NCI-H146 (cell line): ENCODE results near the gene OTX2.

Experiments used
- DNase-seq: peaks from one replicate; lab custom pipeline; 2025; lab: John Stamatoyannopoulos, UW

OTX2 gene

DNA sequence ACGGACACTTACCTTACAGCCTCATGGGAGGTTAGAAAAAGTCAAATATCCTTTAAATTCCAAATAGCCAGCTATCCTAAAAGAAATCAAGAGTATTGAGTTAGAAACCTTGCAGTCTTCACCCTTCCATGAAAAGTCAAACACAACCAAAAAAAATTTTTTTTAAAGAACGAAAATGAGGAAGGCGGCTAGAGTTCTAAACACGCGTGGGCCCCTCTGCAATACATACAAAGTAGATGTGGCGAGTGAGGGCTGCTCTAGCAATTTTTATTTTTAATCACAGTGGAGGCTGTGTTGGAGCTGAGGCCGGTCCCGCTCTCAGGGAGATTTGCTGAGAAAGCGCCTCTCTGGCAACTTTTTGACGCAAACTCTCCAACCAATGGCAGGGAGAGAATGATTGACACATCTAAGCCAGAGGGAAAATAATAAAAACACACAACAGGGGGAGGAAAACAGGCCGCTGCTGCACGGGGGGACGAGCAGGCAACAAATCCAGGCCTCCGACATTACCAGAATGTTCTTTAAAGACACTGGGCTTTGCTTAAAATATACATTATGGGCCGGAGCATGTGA is at the start of gene OTX2:
Gene OTX2, minus strand, starts transcription at position 333 of the 573 bp plus-strand sequence. CDS start 5,023 bp downstream, outside the sequence.
- DNase-seq = no peak

DNA sequence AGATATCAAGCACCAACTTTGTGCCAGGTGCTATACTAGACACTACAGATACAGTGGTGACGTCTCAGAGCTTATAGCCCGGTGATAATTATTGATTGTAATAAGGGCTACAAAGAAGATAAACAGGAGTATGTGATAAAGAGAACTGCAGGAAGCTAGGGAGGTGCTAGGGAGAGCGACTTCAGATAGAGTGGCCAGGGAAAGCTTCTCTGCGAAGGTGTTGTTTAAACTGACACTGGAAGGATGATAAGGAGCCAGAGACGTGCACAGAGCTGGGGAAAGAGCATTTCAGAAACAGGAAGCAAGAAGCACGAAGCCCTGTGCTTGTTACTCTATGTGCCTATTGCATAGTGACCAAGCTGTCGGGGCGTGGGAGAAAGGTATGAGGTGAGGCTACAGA is 48.1 kb upstream of the OTX2 start:
- peak; percentile 45 for DNase-seq

DNA sequence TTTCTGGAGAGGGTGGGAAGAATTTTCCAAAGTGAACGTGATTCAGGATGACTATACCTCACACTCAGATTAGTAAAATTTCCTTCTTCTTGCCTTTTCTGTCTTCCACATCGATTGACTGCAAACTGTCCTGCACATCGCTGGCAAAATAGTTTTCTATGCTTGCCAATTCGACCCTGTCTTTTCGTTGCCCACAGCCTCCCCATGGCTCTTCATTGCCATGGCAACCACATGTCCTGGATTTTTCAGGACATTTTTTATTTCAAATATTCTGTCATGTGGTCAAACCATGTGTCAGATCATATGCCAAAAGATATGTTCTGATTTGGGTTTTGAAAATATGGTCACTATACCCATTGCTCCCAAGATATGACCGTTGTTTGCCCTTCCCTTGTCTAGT is 46.9 kb upstream of the OTX2 start:
- DNase-seq = no peak

DNA sequence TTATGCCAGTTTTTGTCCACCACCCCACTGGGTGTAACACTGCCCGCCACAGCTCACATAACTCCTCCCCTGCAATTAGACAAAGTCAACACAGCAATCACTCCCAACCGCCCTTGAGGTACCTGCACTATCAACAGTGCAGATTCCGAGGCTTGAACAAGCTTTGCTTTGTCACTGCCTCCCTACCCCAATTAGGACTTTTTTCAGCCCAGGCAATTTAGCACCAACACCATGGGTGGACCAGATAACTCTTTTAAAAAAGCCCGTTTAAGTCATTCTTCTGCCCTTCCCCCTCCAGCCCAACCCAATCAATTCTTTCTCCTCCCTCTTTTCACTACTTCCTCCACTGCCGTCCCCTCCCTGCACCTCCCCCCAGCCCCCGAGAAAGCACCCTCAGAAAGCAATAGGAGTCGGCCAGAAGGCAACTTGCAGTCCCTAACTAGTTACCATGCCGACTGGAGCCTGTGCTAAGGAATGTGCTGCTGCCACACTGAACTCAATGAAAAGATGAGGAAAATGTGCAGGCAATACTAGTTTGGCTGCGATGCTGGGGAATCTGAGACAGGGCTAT is 45.7 kb upstream of the OTX2 start:
- peak; percentile 83 for DNase-seq

DNA sequence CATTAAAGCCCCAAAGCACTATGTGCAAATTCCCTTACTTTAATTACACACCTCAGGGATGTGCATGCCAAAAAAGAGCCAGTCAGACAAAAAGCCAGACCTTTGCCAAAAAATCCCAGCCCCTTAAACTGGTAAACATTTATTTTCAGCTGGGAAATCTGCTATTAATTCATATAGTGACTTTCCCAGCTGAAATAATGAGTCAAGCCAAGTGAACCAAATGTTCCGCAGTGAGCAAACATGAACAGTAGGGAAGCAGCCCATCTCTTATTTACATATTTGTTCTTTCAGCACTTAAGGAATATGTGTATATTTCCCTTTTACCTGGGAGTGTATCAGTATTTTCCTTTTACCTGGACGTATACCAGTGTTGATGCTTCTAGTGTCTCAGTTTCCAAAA is 44.0 kb upstream of the OTX2 start:
- peak; percentile 52 for DNase-seq

DNA sequence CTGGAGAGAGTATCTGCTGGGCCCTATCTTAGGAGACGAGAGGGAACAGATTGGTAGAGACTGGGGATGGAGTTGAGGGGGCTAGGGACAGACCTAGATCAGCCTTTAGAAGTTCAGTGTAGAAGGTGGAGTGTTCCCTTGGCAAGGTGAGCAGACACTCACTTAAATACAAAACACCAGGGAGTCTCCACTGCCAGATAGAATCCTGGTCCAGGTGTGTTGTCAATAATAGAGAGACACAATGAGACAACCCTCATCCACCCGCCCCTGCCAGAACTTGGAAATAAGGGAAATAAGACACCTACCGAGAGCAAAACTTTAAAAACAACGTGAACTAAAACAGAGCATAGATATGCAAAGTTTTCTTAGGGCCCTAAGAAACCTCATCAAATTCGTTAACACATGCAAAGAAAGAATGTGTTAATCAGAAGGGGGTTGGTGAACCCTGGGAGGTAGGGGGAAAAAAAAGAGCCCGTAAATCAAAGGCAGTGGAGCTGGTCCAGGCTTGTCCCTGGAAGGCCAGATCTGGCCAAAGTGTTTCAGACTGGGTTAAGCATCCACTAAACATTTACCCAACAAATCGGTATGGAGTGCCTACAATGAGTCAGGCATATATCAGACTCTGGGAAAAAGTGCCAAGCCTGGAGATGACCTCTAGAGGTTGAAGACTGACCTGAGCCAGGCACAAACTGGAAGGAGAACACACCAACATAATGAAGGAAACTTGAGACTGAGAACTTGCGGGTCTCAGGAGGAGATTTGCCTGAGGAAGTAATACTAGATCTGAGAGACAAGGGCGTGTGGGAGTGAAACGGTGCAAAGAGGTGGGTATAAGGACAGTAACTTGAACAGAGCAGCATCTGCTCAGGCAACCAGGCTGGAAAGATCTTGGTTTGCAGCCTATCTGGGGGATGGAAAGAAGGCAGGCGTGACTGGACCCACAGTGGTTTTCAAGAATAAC is 37.0 kb upstream of the OTX2 start:
- DNase-seq = peak; percentile 27

DNA sequence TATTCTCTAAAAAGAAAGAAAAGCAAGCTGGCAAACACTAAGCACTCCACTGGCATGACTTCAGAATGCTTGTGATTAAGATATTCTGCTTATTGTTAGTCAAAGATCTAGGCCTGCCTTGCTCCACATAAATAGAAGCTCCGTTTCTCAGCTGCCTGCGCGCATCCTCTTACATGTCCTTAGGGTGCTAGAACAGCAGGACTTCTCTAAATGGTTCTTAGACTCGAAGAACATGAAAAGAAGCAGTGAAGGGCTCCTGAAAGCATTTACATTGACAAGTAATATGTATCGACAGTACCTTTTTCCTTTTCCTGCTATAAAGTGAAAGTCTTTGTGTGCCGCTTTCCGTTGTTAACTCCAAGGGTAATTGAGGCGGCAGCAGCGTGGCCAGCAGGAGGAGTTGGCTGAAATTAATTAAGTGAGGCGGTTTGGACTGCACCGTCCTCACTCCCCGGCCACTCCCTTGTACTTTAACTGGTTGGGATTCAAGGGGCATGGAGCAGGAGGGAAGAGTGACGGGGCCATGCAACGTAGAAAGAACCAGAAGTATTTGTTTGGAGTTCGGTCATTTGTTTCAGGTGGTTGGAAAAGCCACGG is 34.2 kb upstream of the OTX2 start:
- no peak for DNase-seq

DNA sequence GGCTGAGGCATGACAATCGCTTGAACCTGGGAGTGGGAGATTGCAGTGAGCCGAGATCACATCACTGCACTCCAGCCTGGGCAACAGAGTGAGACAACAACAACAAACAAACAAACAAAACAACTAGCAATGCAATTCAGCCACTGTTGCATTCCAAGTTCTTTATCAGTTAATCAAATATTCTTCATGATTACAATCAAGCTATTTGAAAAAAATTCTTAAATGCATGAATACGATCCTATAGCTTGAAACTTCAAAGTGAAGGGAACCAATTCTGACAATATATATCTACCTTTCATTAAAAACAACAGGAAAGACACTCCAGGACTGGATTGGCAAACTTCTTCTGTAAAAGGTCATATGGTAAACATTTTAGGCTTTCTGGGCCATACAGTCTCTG is 31.3 kb upstream of the OTX2 start:
- no peak for DNase-seq

DNA sequence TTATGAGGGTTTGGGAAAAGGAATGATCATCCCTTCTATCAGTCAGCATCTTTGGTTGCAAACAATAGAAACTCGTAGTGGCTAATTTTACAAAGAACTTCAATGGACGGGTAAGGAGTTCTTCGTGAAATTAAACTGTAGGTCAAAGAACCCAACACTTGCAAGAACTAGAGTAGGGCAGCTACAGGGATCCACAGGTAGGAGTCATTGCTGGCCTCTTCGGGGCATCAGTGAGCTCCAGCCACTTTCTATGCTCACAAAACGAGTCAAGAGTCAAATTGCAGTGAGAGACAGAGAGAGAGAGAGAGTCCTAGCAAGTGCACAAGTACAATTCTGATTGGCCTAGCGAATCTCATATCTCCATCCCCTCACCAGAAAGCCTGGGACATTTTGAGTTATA is 29.9 kb upstream of the OTX2 start:
- no peak for DNase-seq

DNA sequence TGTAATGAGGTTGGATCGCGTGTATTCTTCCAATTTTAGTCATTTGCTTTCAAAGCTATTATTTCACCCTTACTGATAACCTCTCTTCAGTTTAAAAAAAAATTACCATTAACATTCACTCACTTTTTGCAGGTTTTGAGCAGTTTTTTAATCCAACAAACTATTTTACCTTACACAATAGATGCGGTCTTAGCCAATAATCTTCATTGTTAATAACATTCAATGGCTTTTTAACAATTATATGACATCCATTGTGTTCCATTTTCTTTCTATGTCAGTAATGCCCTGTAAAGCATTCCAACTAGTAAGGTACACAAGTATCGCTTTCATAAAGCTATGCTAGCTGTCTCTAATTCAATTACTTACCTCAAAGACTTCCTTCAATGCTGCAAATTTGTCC is 18.9 kb upstream of the OTX2 start:
- no peak for DNase-seq

DNA sequence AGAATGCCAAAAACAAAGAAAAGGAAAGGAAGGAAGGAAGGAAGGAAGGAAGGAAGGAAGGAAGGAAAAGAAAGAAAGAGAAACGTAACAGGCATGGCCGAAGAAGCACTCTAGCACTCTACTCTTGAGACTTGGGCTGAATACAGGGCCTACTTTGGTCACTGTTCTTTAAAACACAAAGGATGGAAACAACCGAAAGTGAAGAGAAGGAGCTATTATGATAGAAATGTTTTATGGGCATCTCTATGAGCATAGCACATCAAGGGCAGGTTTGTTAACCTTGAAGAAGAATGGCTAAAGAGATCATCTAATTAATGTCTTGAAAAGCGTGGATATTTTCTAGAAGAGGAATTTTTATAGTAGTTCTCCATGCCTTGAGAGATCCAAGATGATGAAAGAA is 15.9 kb upstream of the OTX2 start:
- DNase-seq = no peak

DNA sequence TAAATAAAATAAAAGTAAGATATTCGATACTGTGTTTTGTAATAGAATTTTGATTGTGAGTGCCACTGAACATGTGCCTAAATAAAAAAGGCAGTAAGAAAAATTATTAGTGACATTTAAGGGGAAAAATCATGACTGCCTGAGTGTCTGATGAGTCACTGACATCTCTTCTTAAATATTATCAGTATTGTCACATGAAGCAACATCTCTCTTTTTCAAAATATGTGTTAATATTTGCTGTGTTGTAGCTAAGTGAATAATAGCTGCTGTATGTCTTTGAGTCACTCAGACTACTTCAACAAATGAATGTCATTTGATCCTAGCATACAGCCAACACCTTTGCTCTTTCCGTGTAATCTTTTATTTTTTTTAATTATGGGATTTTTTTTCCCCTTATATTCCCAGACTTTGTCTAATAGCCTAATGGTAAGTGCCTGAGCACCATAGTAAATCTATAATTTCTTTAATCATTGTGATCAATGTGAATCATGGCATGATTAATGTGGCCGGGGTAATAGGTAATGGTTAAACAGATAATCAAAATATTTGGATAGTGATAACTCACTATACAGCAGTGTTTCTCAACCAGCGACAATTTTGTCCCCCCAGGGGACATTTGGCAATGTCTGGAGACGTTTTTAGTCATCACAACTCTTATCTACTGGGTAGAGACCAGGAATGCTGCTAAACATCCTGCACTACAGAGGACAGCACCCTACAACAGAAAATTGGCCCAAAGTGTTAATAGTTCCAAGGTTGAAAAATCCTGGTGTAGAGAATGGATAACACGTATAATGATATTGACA is 11.7 kb upstream of the OTX2 start:
- DNase-seq = peak; percentile 89

DNA sequence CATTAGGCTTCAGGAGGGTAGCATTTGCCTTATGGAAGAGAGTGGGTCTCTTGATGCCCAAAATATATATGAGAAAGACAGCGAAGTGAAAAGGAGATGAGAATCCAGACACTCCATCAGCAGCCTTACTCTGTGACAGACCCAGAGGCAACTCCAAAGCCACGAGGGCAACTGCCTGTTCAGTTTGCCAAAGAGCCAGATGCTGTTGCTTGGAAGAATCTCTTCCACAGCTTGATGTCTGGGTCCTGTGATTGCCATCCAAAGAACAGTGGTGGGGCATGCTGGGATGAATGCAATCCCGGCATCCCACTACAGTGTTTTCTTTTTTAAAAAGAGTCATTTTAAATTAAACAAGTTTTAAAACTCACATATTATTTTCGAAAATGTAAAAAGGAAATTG is 10.9 kb upstream of the OTX2 start:
- DNase-seq = no peak

DNA sequence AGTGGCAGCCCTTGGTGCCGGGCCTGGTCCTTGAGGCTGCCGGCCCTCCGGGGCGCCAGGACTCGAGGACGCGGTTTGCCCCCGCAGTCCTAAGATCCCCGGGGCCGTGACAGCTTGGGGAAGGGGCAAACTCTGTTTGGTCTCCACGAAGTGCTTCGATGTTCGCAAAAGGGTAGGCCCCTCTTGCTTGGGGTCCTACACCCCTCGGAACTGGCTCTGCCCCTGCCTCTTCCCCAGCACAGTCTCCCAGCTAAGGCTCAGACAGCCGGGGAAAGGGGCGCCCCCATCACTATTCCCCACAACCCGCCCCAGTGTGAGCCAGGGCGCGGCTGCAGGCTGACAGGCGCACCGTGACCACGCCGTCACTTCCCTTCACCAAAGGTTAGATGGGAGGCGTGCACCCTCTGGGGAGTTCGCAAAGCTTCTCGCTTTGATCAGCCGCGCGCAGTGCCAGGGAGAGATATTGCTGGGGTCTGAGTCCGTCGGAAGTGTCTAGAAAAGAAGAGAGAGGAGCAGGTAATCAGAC is 7.2 kb upstream of the OTX2 start:
- no peak for DNase-seq

DNA sequence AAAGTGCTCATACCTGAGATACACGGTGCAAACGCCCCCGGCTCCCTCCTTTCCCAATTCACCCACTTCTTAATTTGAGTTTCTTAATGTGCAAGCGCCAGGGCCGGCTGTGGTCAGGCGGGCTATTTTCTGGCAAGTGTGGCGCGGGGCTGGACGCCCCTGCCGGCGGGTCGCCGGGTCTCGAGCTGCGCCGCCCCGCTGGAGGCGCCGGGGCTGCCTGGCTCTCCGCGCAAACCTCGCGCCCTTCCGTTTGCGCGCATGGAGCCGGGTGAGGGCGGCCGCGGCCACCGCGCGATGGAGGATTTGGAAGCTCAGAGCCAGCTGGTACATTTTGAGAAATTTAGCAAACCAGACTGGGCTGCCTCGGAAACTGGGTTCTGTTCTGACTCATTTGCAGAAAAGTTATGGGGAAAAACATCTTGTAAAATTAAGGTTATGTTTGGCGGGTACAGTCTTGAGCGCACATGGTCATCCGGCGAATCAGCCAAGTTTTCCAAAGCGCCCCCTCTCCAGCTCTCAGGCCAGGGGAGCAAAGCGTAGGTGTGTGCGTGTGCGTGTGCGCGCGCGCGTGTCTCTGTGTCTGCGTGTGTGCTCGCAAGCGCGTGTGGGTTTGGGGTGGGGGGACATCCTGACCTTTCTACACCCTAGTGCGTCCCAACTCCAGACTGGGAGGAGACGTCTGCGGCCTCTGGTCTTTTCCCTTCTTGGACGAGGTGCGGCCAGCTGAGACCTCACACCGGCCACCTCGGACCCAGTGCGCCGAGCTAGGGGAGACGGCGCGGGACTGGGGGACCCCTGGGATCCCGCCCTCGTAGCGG is 6.5 kb upstream of the OTX2 start:
- DNase-seq = no peak

DNA sequence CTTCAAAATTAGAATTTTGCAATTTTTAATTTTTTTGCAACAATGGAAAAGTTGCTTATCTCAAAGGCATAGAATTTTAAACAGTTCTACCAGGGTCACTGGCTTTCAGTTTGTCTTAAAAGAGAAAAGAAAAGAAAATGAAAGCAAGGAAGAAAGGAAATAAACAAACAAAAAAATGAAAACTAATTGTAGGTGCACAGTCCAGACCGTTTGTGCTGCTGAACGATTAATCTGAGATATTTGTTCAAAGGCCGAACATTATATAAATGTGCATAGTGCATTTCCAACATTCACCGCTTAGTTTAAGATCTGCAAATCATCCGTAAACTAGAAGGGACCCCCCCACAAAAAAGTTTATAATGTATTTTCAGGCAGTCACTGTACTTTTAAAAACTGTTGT is 5.5 kb upstream of the OTX2 start:
- no peak for DNase-seq

DNA sequence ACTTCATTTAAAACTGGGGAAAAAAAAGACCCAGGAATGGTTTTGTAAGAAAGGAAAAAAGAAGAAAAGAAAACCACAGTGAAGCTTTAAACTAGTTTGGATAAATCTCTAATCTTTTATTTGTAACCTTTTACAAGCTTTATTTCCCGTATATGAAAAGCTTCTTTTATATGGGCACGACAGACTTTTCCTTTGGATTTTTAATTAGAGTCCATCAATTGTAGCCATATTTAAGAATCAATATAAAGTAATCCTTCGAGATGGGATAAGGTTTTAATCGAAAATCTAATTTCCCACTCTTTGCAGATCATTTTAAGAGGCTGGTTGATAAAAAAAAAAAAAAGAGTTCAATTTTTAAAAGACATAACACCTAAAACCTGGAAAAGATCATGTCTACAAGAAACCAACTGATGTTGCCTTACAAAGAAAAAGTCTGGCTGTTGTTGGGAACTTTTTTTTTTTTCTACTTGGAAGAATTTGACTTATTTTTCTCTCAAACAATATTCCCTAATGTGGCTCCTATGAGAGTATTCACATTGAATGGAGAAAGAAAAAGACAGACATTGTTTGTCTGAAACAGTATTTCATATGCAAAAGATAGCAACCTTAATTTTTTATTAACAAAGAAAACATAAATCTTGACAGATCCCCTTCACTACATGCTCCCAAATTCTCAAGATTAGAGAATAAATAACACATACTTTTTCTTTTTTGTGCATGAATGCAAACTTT is 4.9 kb upstream of the OTX2 start:
- no peak for DNase-seq

DNA sequence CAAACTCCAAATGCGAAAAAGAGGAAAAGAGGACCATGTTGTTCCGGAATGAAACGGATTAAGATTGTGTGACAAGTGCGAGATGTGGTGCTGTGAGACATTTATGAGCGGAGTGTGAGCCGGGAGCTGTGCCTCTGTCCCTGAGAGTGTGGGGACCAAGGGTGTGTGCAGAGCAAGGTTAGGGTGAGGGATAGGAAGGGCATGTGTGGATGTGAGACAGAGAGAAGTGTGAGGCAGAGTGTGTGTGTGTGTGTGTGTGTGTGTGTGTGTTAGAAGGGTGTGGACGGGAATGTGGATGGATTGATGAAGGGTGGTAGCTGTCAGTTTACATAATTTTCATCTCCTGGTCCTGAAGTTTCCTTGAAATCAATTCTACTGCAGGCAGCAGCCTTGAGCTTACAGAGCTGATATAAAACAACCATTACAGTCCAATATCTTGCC is 4.3 kb upstream of the OTX2 start:
- DNase-seq = no peak

DNA sequence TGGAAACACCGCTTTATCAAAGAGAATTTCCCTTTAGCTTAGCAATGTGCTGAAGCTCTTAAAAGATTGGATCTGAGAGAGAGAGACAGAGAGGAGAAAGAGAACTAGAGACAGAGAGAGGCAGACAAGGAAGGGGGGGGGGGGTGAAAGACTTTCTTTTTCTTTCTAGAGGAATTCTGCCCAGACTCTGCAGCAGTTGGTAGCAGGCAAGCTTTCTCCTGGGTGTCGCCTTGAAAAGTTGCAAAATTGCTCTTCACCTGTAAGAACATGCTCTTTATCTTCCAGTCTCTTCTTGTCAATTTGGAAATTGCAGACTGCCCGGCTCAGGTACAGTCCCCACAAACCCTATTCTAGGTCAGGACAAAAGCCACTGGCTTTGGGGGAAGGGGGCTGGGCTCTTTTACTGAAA is 2.9 kb upstream of the OTX2 start:
- no peak for DNase-seq
